Stimulated activated effector memory CD8-positive, alpha-beta T cell treated with anti-CD3 and anti-CD28 coated beads, Interleukin-12 subunit alpha, Interleukin-12 subunit beta, amount 100 ng/mL, for 72 hours (primary cell): ENCODE results near the gene COPB2.
"Not testable (repeated sequence)": the region's sequence is repeated elsewhere in the genome, so short reads cannot be mapped to it uniquely, and the experiment has no call there.

Experiments used
- ATAC-seq: fragments of 150-1000 bp; cut with Tn5 transposase; 2 replicates; pipeline ENCODE4 v1.10.0; 2021
- DNase-seq, 2 donors: peaks; one replicate each; pipeline ENCODE4 v3.0.0; 2021 to 2022; ENCODE audit warnings: low spot score in 2 of 2
- H3K27ac Mint-ChIP-seq: one replicate; pipeline ENCODE4 v1.8.0; 2022; ENCODE audit warnings: mild to moderate bottlenecking, mixed read lengths
- H3K36me3 Mint-ChIP-seq: one replicate; pipeline ENCODE4 v1.8.0; 2022; ENCODE audit warnings: mild to moderate bottlenecking, mixed read lengths
- H3K4me1 Mint-ChIP-seq: one replicate; pipeline ENCODE4 v1.8.0; 2022; ENCODE audit warnings: mixed read lengths
- H3K4me3 Mint-ChIP-seq: one replicate; pipeline ENCODE4 v1.8.0; 2022; ENCODE audit warnings: mild to moderate bottlenecking, mixed read lengths
- H3K9me3 Mint-ChIP-seq: one replicate; pipeline ENCODE4 v1.8.0; 2022; ENCODE audit warnings: mixed read lengths

COPB2 gene

GRCh38 chr3:139389552-139390368, at the start of gene COPB2:
COPB2 (minus strand) TSS chr3:139389647; CDS start chr3:139389550, 97 bp downstream.
- peaks cover 32% of the 10 kb centered on the region for H3K4me1 Mint-ChIP-seq
- DNase-seq: peak; percentile 98 to 100
- H3K4me3 Mint-ChIP-seq: peak within 1 kb of the TSS; percentile 88
- no peaks in the 10 kb centered on the region for H3K9me3 Mint-ChIP-seq
- H3K27ac Mint-ChIP-seq: peak within 1 kb of the TSS; percentile 98
- peak; percentile 95 for ATAC-seq
- H3K36me3 Mint-ChIP-seq: peaks cover 38% of the 10 kb centered on the region

GRCh38 chr3:139434764-139435307, 45.4 kb upstream of the COPB2 start:
- Mint-ChIP-seq H3K36me3 (no peaks in the 10 kb centered on the region), H3K9me3 (no peaks in the 10 kb centered on the region), H3K4me3 (no peak overlapping the region), H3K27ac (no peak overlapping the region), H3K4me1 (no peaks in the 10 kb centered on the region)
- DNase-seq (peak in 1 of 2 donors; percentile 18), ATAC-seq (no peak)

GRCh38 chr3:139434228-139434627, 44.8 kb upstream of the COPB2 start:
- no peak for ATAC-seq
- Mint-ChIP-seq H3K36me3 (no peaks in the 10 kb centered on the region), H3K9me3 (no peaks in the 10 kb centered on the region), H3K27ac (no peak overlapping the region), H3K4me1 (no peaks in the 10 kb centered on the region), H3K4me3 (no peak overlapping the region)
- no peak for DNase-seq

- H3K4me1 Mint-ChIP-seq: no peaks in the 10 kb centered on the region
- no peaks in the 10 kb centered on the region for H3K36me3 Mint-ChIP-seq
- no peak for ATAC-seq
- no peak for DNase-seq
- H3K9me3 Mint-ChIP-seq: no peaks in the 10 kb centered on the region
- no peak overlapping the region for H3K4me3 Mint-ChIP-seq
- H3K27ac Mint-ChIP-seq: no peak overlapping the region
Measured at GRCh38 chr3:139433089-139433488, 43.6 kb upstream of the COPB2 start.

- Mint-ChIP-seq H3K4me3 (no peak overlapping the region), H3K4me1 (peaks cover 6% of the 10 kb centered on the region), H3K9me3 (no peaks in the 10 kb centered on the region), H3K27ac (no peak overlapping the region), H3K36me3 (no peaks in the 10 kb centered on the region)
- DNase-seq (no peak), ATAC-seq (no peak)
Measured at GRCh38 chr3:139430493-139430892, 41.0 kb upstream of the COPB2 start.

- ATAC-seq: peak; percentile 71
- Mint-ChIP-seq H3K36me3 (no peaks in the 10 kb centered on the region), H3K9me3 (no peaks in the 10 kb centered on the region), H3K4me1 (peaks cover 6% of the 10 kb centered on the region), H3K4me3 (no peak overlapping the region), H3K27ac (no peak overlapping the region)
- no peak for DNase-seq
Measured at GRCh38 chr3:139427283-139428060, 38.0 kb upstream of the COPB2 start.

- peaks cover 6% of the 10 kb centered on the region for H3K4me1 Mint-ChIP-seq
- no peak overlapping the region for H3K27ac Mint-ChIP-seq
- H3K9me3 Mint-ChIP-seq: no peaks in the 10 kb centered on the region
- DNase-seq (no peak), ATAC-seq (no peak)
- H3K4me3 Mint-ChIP-seq: no peak overlapping the region
- H3K36me3 Mint-ChIP-seq: no peaks in the 10 kb centered on the region
Measured at GRCh38 chr3:139425745-139426400, 36.4 kb upstream of the COPB2 start.

- Mint-ChIP-seq H3K36me3 (no peaks in the 10 kb centered on the region), H3K4me3 (no peak overlapping the region), H3K27ac (no peak overlapping the region), H3K4me1 (peaks cover 6% of the 10 kb centered on the region), H3K9me3 (peaks cover 2% of the 10 kb centered on the region)
- ATAC-seq (no peak), DNase-seq (no peak)
Measured at GRCh38 chr3:139423232-139423631, 33.8 kb upstream of the COPB2 start.

GRCh38 chr3:139421460-139421859, 32.0 kb upstream of the COPB2 start:
- no peak for ATAC-seq
- Mint-ChIP-seq H3K9me3 (peaks cover 14% of the 10 kb centered on the region), H3K4me3 (no peak overlapping the region), H3K36me3 (no peaks in the 10 kb centered on the region), H3K4me1 (no peaks in the 10 kb centered on the region), H3K27ac (no peak overlapping the region)
- DNase-seq: no peak

- H3K36me3 Mint-ChIP-seq: no peaks in the 10 kb centered on the region
- peaks cover 18% of the 10 kb centered on the region for H3K9me3 Mint-ChIP-seq
- H3K27ac Mint-ChIP-seq: no peak overlapping the region
- ATAC-seq: no peak
- DNase-seq: no peak
- no peak overlapping the region for H3K4me3 Mint-ChIP-seq
- no peaks in the 10 kb centered on the region for H3K4me1 Mint-ChIP-seq
Measured at GRCh38 chr3:139421040-139421439, 31.6 kb upstream of the COPB2 start.

GRCh38 chr3:139418144-139418543, 28.7 kb upstream of the COPB2 start:
- no peak overlapping the region for H3K4me3 Mint-ChIP-seq
- no peak for DNase-seq
- H3K27ac Mint-ChIP-seq: no peak overlapping the region
- no peaks in the 10 kb centered on the region for H3K4me1 Mint-ChIP-seq
- H3K36me3 Mint-ChIP-seq: no peaks in the 10 kb centered on the region
- peaks cover 36% of the 10 kb centered on the region for H3K9me3 Mint-ChIP-seq
- no peak for ATAC-seq

- DNase-seq (no peak), ATAC-seq (no peak)
- Mint-ChIP-seq H3K27ac (no peak overlapping the region), H3K4me1 (no peaks in the 10 kb centered on the region), H3K4me3 (no peak overlapping the region), H3K36me3 (no peaks in the 10 kb centered on the region), H3K9me3 (peaks cover 50% of the 10 kb centered on the region)
Measured at GRCh38 chr3:139416275-139416674, 26.8 kb upstream of the COPB2 start.

GRCh38 chr3:139414608-139415224, 25.3 kb upstream of the COPB2 start:
- Mint-ChIP-seq H3K4me1 (no peaks in the 10 kb centered on the region), H3K27ac (no peak overlapping the region), H3K9me3 (peaks cover 56% of the 10 kb centered on the region), H3K4me3 (no peak overlapping the region), H3K36me3 (no peaks in the 10 kb centered on the region)
- DNase-seq (no peak), ATAC-seq (no peak)

GRCh38 chr3:139412891-139413290, 23.4 kb upstream of the COPB2 start:
- H3K9me3 Mint-ChIP-seq: peaks cover 59% of the 10 kb centered on the region
- not testable (repeated sequence) for H3K36me3 Mint-ChIP-seq

GRCh38 chr3:139401155-139401554, 11.7 kb upstream of the COPB2 start:
- not testable (repeated sequence) for DNase-seq, ATAC-seq, H3K4me3 Mint-ChIP-seq, H3K36me3 Mint-ChIP-seq, H3K27ac Mint-ChIP-seq, H3K4me1 Mint-ChIP-seq
- H3K9me3 Mint-ChIP-seq: peaks cover 10% of the 10 kb centered on the region

More at GRCh38 chr3:139412891-139413290, 23.4 kb upstream of the COPB2 start:
- H3K27ac Mint-ChIP-seq, DNase-seq, H3K4me1 Mint-ChIP-seq, ATAC-seq, H3K4me3 Mint-ChIP-seq: not testable (repeated sequence)
